Left cardiac atrium (tissue), 4 donors: ENCODE results near the gene PSMG3. TPM values are rescaled to one million over a fixed set of nuclear protein-coding genes. Genes with fewer than 3 reads are reported as not detected.
A peak's percentile ranks its signal among the peaks of the same experiment; 100 is the strongest.

Experiments
- ATAC-seq, 2 donors: fragments of 200-7000 bp; cut with Tn5 transposase; one replicate each; pipeline ENCODE4 v1.9.1; 2020; ENCODE audit warnings: mild to moderate bottlenecking in 2 of 2, moderate library complexity in 2 of 2
- DNase-seq: peaks from one replicate; pipeline ENCODE4 v3.0.0-alpha.2; 2020
- intact Hi-C, 2 donors: fragments of 100-400 bp; cut with DNase I; formaldehyde crosslinking; loops; one replicate each; pipeline versions ENCODE4 v1.14.1 to v1.15.1; 2022 to 2023
- long read RNA-seq: library from polyadenylated mRNA; unstranded; transcript quantifications from one replicate; pipeline ENCODE4 v2.0.0, GENCODE V29; 2021
- total RNA-seq, 2 donors: library from RNA; stranded (reverse); fragmentation: NEBNext Ultra II Directional; extraction: Animal tissue kit (Norgen Biotek cat#: 25700); gene quantifications; one replicate each; pipeline ENCODE4 v1.2.1, GENCODE V29; 2021
- donor health status: DM: no; HTN: yes; CAD: no.
- donor health status: DM: no; HTN: yes; CAD: no; lungs with severe emphysema.
- donor health status: DM: yes; HTN: yes; CAD: no.
- donor health status: Dilated cardiomyopathy.

Gene PSMG3, protein sequence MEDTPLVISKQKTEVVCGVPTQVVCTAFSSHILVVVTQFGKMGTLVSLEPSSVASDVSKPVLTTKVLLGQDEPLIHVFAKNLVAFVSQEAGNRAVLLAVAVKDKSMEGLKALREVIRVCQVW
- total RNA-seq, result 10 to 100 TPM; 14.3 to 15.0 TPM
- long read RNA-seq, partial matches to known transcripts, result 0 of 4 reads
- long read RNA-seq, other reads (novel, unspliced or antisense), result 2 of 4 reads

DNA sequence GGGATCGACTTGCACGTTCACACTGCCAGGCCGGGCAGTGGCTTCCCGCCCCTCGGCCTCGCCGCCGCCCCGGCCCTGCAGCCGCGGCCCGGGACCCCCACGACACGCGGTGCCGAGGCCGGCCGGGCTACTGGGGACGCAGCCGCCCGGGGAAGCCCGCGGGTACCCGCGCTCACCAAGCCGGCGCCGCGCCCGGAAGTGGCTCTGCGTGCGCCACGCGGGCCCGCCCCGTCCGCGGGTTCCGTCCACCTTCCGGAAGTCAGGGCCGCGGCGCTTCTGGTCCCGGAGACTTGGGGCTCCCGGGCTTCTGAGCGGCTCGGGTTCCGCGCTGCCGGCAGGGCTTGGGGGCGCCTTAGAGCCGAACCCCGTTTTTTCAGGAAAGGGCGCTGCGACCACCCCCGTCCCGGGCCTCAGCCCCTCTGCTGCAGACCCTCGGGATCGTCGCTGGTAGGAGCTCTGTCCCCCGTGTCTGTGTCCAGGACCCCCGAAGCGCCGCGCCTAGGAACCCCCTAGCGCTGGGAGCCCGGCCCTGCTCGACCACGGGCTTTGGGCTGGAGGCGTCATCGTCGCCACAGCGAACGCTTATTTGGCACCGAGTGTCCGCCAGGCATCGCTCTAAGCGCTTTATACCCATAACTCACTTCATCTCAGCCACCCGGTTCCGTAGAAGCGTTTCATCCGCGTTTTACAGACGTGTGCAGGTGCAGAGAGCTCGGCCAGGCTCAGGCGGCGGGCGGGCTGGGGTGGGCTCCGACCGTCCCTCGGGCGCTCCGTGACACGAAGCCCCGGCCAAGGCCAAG, at the start of gene PSMG3:
Gene PSMG3 (minus strand): TSS at position 200 of the 800 bp plus-strand sequence. CDS start 693 bp downstream, outside the sequence.
- intact Hi-C loops, result no loop called here
- peak; percentile 98 to 99 for ATAC-seq
- DNase-seq, result peak; percentile 95

DNA sequence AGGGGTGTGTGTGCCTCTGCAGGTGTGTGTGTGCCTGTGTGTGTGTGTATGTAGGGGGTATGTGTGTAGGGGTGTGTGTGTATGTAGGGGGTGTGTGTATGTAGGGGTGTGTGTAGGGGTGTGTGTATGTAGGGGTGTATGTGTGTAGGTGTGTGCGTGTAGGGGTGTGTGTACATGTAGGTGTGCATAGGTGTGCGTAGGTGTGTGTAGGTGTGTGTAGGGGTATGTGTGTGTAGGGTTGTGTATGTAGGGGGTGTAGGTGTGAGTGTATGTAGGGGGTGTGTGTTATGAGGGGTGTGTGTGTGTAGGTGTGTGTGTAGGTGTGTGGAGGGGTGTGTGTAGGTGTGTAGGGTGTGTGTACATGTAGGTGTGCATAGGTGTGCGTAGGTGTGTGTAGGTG, 48.6 kb upstream of the PSMG3 start:
- intact Hi-C loops, result no loop called here
- ATAC-seq (no peak), DNase-seq (no peak)

DNA sequence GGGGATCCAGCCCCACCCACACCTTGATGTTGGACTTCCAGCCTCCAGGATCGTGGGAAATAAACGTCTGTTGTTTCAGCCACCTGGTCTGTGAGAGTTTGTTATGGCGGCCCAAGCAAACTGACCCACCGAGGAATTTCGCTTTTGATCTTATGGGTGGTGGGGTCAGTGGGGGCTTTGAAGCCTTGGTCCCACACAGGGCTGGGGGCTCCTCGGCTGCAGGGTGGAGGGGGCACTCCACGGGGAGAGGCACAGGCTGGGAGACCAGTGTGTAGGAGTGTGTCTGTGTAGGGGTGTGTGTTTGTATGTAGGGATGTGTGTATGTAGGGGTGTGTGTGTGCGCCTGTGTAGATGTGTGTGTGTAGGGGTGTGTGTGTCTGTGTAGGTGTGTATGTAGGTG, 48.1 kb upstream of the PSMG3 start:
- ATAC-seq (no peak), DNase-seq (no peak)
- intact Hi-C loops, result no loop called here

DNA sequence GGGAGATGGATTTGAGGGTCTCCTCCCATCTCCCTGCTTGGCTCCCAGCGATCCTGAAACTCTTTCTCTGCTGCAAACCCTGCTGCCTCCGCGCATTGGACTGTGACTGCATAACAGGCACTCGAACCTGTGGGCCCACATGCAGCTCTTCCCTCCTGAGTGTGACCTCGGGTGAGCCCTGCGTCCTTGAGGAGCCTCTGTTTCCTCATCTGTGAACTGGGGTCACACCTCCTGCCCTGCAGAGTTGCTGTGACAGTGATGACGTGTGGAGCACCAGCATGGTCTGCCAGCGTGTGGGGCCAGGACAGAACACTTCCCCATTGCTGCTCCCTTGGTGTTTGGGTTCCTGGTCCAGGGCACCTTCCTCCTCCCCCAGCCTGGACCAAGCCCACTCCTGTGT, 46.9 kb upstream of the PSMG3 start:
- intact Hi-C loops, result no loop called here

DNA sequence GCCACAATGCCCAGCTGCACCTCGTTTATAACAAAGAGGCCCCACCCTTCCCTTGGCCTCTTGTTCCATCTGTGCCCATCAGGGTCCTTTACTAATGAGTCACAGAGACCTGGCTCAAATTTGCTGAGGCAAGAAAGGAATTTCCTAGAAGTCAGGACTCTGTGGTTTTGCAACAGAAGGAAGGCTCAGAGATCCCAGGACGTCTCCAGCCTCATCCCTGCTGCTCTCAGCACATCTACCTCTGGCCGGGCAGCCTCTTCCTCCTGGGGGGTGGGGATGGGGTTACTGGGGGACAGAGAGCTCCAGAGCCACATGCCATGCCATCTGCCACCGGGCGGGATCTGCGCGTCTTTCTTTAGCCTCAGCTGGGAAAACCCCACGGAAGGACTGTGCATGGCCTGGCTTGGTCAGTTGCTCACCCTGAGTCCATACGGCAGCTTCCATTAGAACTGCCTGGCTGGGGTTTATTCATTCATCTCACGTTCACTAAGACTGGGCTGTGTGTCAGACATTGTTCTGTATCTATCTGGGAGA, 41.9 kb upstream of the PSMG3 start:
- ATAC-seq, result no peak
- intact Hi-C loops, result no loop called here
- no peak for DNase-seq

More for the DNA sequence above, 46.9 kb upstream of the PSMG3 start:
- DNase-seq (no peak), ATAC-seq (no peak)

DNA sequence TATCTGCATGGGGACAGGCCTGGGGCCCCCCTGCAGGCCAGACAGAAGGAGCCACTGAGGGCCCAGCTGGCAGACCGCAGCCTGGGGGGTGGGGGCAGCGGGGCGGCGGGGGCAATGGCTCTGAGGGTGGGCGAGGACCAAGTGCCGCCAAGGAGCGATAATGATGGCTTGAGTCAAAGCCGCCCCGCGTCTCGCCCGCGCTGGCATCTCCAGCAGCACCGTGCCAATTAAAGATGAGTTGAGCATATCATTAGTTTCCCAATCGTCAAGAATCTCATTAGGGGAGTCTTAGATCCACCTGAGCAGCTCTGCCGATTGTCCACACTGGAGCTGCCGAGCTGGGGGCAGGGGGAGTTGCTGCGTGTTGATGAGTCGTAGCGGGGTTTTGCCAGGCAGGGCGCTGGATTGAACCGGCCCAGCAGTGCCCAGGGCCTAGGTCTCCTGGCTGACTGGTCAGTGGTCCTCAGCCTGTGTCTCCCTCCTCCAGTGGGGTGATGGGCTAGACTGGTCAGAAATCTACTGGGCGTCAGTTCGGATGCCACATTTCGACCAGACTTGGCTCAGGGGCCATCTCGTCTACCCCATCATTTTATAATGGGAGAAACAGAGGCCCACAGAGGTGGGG, 41.0 kb upstream of the PSMG3 start:
- ATAC-seq, result no peak
- DNase-seq, result no peak
- intact Hi-C loops, result no loop called here

DNA sequence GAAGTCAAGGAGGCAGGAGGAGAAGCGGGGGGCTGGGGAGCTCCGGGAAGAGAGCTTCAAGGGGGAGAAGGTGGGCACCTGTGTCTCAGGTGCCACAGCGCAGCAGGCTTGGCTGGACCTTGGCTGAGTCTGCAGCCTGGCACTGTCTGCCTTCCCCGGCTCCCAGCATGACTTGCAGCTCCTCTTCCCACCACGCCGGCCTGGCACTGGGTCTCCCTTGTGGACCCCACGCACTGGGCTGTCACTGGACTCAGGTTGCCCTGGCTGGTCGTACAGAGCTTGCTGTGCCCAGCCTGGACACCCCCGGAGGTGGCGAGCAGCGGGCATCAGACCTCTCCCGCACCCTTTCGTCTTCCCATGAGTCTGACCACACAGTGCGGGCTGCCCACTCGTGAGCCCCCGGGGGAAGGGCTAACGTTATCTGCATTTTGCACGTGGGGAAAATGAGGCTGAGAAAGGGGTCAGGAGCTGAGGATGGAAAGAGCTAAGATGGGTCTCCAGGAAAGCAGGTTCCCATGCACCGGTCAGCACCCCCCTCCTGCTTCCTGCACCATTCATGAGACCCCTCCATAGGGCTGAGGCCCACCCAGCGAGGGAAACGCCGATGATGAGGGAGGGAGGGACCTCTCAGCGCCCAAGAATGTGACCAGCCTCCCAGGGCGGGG, 40.3 kb upstream of the PSMG3 start:
- no peak for ATAC-seq
- intact Hi-C loops, result no loop called here
- no peak for DNase-seq

DNA sequence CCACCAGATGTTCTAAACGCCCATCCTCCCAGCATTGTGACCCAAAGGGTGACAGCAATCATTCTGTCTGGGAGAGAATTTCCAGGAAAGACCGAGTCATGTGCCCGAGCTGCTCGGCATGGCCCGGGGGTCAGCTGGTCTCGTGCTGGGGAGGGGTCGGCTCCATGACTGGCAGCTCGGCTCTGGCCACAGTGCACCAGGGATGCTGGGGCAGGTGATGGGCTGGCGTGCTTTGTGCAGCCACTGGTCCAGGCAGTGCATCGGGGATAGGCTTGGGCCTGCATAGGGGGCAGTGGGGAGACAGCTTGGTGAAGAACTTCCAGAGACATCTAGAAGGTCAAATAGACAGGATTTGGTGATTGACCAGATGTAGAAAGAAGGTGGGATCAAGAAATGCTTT, 39.2 kb upstream of the PSMG3 start:
- DNase-seq (no peak), ATAC-seq (no peak)
- intact Hi-C loops, result no loop called here

DNA sequence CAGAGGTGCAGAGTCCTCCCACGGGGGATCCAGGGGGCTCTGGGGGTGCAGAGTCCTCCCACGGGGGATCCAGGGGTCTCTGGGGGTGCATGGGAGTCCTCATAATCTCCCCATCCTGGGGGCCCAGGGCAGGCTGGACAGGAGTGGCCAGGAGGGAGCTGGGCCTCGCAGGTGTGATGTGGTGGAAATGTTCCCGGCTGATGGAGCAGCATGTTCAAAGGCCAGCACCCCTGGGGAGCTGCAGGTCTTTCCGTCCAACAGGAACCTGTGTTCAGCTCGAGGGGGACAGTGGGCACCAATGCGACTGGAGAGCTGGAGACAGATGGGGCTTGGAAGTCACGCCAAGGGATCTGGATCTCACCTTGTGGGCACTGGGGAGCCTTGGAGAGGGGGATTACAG, 38.5 kb upstream of the PSMG3 start:
- no peak for ATAC-seq
- intact Hi-C loops, result no loop called here
- no peak for DNase-seq

DNA sequence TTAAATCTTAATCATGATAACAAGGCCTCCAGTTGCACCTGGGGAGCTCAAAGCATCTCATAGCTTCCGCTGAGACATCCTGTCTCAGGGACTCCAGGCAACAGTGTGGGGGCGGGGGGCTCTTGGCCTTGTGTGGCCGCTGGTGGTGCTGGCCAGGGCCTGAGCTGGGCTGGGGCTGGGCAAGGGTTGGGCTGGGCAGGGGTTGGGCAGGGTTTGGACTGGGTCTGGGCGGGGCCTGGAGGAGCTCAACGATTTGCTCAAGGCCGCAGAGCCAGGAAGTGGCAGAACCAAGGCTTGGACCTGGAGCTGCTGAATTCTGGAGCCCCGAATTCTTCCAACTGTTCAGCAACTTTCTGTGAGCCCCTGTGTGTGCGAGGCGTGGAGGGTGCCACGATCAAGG, 37.9 kb upstream of the PSMG3 start:
- DNase-seq, result no peak
- no peak for ATAC-seq
- intact Hi-C loops, result no loop called here

DNA sequence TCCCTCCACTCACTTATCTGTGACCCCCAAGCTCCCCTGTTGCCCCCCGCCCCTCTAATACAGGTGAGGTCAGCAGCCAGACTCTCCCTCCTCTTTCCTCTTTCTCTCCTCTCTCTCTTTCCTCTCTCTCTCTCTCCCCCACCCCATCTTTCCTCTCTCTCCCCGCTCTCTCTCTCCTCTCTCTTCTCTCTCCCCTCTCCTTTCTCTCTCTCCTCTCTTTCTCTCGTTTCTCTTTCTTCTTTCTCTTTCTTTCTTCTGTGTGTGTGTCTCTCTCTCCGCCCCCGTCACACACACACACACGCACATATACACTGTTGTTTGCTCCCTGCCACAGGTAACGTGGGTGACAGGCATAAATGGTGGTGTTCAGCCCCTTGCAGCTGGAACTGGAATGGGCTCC, 37.2 kb upstream of the PSMG3 start:
- DNase-seq (no peak), ATAC-seq (no peak)
- intact Hi-C loops, result no loop called here

DNA sequence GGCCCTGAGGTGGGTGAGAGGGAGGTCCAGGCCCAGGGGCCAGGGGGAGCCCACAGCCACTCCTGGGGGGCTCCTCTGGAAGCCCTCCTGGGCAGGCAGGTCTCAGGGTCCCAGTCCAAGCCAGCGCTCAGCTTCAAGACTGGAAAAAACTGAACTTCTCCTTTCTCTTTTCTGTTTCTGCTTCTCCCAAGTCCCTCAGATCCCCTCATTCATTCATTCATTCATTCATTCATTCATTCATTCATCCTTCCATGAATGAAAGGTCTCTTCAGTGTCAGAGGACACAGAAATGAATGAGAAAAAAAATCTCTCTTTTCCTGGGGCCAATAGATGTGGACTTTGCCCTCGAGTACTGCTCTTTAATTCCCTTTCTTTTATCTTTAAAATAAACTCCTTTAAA, 34.6 kb upstream of the PSMG3 start:
- no peak for DNase-seq

DNA sequence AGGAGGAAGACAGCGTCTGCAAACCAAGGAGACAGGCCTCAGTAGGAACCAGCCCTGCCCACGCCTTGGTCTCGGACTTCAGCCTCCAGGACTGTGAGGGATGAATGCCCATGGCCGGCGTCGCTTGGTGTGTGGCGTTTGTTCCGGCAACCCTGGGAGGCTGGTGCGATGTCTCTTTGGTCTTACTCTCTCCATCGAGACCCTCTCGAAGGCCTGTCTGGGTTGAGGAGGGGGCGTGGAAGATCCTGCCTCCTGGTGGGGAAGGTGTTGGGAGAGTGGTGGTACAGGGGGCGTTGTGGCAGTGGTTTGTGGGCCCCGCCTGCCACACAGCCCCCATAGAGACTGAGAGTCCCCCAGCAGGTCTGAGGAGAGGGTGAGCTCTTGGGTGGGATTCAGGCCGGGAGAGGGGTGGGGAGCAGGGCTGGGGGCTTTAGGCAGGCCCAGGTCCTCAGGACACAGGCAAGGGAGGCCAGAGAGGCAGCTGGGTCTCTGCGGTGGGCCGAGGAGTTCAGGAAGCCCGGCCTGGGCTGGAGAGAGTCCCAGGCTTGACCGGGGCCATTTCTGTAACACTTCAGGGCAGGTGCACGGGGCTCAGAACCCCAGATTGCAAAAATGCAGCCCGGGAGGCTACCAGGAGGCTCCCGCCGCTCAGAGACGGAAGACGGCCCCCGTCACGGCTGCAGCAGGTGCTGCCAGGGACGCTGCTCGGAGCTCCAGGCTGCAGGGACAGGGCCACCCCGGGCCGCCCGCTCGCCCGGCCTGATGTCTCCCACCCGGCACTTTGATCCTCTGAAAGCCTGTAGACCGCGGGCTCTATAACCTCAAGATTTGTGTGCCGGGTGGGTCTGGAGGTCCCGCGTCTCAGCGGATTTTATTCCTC, 33.8 kb upstream of the PSMG3 start:
- DNase-seq (no peak), ATAC-seq (no peak)
- intact Hi-C loops, result no loop called here

More for the DNA sequence above, 34.6 kb upstream of the PSMG3 start:
- no peak for ATAC-seq
- intact Hi-C loops, result no loop called here

DNA sequence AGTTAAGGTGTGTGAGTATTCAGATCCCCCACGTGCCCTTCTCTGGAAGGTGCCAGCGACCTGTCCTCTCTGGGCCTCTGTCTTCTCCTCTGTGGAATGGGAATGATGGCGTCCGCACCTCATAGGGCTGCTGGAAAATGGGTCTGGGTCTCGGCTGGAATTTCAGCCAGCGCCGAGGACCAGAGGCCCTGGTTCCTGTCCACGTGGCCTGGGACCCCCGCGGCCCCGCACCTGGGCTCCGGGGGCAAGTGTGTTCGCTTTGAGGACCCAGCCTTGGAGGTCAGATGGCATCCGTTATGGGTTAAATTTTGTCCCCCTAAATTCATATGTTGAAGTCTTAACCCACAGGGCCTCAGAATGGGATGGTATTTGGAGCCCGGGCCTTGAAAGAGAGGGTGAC, 32.6 kb upstream of the PSMG3 start:
- no peak for DNase-seq
- intact Hi-C loops, result no loop called here
- ATAC-seq, result no peak

DNA sequence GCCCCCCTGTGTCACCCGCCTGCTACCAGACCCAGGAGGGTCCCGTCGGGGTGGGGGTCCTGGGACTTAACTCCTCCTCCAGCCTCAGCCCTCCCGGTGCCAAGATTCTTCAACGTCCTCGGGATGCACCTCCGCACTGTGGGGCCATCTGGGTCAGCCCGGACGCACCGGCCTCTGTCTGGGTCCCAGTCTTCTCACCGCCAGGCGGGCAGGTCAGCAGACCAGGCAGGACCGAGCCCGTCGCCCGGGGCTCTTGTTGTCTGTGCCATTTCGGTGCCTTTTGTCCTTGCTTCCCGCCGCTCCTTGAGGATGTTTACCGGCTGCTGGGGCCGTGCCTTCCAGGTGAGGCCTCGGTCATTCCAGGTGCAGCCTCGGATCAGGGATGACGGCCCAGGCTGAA, 32.1 kb upstream of the PSMG3 start:
- ATAC-seq (no peak), DNase-seq (no peak)
- intact Hi-C loops, result no loop called here

DNA sequence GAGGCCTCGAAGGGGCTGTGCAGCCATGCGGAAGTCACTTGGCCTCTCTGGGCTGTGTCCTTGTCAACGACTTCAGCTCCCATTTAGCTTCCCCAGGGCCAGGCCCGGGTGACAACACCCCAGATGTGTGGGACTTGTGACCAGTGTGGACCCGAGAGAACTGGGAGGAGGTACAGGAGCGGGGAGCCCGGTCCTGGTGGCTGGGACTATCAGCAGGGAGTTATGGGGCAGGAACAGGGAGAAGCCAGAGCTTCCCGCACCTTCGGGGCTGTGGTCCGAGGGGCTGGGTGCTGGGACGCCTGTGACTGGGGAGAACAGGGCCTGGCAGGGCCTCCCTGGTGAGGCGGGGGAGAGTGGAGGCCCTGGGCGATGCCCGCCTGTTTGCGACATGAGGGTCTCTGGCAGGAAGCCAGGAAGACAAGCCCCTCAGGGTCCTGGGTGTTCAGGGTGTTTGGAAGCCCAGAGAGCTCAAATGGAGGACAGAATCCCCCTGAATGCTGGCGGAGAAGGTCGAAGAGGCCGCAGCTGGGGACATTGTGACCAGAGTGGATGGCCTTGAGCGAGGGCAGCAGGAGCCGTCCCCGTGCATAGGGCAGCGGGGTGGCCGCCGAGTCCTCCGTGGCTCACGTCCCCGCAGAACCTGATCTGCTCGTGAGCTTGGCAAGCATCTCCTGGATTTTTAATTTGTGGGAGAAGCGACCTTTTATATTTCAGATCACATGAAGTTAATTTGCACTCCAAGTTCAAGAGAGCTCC, 30.0 kb upstream of the PSMG3 start:
- DNase-seq (no peak), ATAC-seq (no peak)
- intact Hi-C loops, result no loop called here

DNA sequence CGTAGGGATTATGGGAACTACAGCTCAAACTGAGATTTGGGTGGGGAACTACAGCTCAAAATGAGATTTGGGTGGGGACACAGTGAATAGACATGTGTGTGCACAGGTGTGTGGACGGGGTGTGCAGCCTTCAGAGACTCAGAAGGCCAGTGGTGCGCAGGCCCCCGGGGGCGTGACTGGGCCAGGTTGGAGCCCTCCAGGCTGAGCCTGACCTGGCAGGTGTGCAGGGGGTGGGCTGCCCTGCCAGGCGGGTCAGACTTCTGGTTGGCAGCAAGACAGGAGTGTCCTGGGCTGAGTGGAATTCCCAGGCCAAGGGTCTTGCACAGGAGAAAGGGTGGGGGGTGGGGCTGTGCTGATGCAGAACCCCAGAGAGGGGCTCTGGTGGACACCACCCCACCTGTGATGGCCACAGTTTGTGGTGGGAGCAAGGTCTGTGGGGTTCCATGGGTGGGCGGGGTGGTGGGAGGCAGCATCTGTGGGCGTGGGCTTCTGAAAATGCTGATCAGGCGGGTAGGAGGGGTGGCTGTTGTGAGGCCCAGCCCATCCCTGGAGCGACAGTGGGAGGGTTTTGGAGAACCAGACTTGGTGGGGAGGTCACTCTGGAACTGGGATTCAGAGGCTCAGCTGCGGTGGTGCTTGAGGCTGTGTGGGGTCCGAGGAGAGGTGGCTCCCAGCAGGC, 29.3 kb upstream of the PSMG3 start:
- intact Hi-C loops, result no loop called here
- ATAC-seq (no peak), DNase-seq (no peak)

DNA sequence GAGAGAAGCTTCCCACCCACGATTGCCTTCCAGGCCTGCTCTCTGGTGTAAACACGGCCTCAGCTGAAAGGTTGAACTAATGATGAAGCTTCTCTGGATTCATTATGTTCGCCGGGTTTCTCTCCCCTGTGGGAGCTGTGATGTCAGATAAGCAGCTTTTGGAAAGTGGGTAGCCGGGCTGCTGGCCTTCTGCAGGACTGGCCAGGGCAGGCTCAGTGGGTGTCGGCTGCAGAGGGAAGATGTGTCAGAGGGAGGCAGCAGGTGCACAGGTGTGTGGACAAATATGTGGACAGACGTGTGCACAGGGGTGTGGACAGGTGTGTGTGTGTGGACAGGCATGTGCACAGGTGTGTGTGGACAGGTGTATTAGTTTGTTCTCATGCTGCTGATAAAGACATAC, 28.5 kb upstream of the PSMG3 start:
- DNase-seq (no peak), ATAC-seq (no peak)
- intact Hi-C loops, result no loop called here
